SK-N-SH treated with all-trans-retinoic acid at 6 μM for 48 hours (cell line): Measurements from ENCODE around the gene KRT23.

ENCODE experiments used
- ESRRG ChIP-seq: fragments of 250-450 bp; sonication (Bioruptor Pico); IDR thresholded peaks from 2 replicates; pipeline ENCODE4 v1.6.1; 2021; ENCODE audit warnings: mild to moderate bottlenecking
- ISL1 ChIP-seq: fragments of 250-450 bp; sonication (Bioruptor Pico); IDR thresholded peaks from 2 replicates; pipeline ENCODE4 v2.1.2; 2022; ENCODE audit warnings: mild to moderate bottlenecking, moderate library complexity
- PPARA ChIP-seq: fragments of 250-450 bp; sonication (Bioruptor Pico); IDR thresholded peaks from 2 replicates; pipeline ENCODE4 v1.5.0; 2020; ENCODE audit warnings: mild to moderate bottlenecking, borderline replicate concordance
- RARB ChIP-seq: fragments of 250-450 bp; sonication (Bioruptor Pico); IDR thresholded peaks from 2 replicates; pipeline ENCODE4 v1.8.0; 2021; ENCODE audit warnings: mild to moderate bottlenecking, moderate library complexity
- SNAI2 ChIP-seq: fragments of 250-450 bp; sonication (Bioruptor Pico); IDR thresholded peaks from 2 replicates; pipeline ENCODE4 v1.5.0; 2020; ENCODE audit warnings: mild to moderate bottlenecking, moderate library complexity
- ZFP3 ChIP-seq: fragments of 250-450 bp; sonication (Bioruptor Pico); IDR thresholded peaks from 2 replicates; pipeline ENCODE4 v1.5.0; 2020; ENCODE audit warnings: mild to moderate bottlenecking, moderate library complexity
- ZFP30 ChIP-seq: fragments of 450-650 bp; formaldehyde crosslinking; IDR thresholded peaks from 2 replicates; pipeline ENCODE4 v1.5.0; 2022; ENCODE audit warnings: mild to moderate bottlenecking, moderate library complexity
- ZNF565 ChIP-seq: fragments of 450-650 bp; formaldehyde crosslinking; conservative IDR thresholded peaks from 2 replicates; pipeline ENCODE4 v1.5.0; 2020; ENCODE audit warnings: low read depth, mild to moderate bottlenecking, moderate library complexity
- TF ChIP-seq, protein P1 (sequence below): fragments of 250-450 bp; sonication (Bioruptor Pico); IDR thresholded peaks from 2 replicates; pipeline ENCODE4 v1.8.0; 2020; ENCODE audit warnings: mild to moderate bottlenecking, moderate library complexity, borderline replicate concordance
- TF ChIP-seq, protein P2 (sequence below): fragments of 250-450 bp; sonication (Bioruptor Pico); IDR thresholded peaks from 2 replicates; pipeline ENCODE4 v1.8.0; 2021; ENCODE audit warnings: low read depth, mild to moderate bottlenecking, moderate library complexity, borderline replicate concordance

GRCh38 chr17:40883626-40884334 lies 53.7 kb downstream of the KRT23 start:
- TF ChIP-seq ZFP3 (CRISPR knock-in tag) (no peak), ISL1 (no peak), SNAI2 (CRISPR knock-in tag) (no peak), ESRRG (CRISPR knock-in tag) (no peak), ZNF565 (CRISPR knock-in tag) (no peak), RARB (CRISPR knock-in tag) (no peak), ZFP30 (no peak), PPARA (CRISPR knock-in tag) (no peak)
- TF ChIP-seq, protein P1, sequence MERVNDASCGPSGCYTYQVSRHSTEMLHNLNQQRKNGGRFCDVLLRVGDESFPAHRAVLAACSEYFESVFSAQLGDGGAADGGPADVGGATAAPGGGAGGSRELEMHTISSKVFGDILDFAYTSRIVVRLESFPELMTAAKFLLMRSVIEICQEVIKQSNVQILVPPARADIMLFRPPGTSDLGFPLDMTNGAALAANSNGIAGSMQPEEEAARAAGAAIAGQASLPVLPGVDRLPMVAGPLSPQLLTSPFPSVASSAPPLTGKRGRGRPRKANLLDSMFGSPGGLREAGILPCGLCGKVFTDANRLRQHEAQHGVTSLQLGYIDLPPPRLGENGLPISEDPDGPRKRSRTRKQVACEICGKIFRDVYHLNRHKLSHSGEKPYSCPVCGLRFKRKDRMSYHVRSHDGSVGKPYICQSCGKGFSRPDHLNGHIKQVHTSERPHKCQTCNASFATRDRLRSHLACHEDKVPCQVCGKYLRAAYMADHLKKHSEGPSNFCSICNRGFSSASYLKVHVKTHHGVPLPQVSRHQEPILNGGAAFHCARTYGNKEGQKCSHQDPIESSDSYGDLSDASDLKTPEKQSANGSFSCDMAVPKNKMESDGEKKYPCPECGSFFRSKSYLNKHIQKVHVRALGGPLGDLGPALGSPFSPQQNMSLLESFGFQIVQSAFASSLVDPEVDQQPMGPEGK: no peak
- TF ChIP-seq, protein P2, sequence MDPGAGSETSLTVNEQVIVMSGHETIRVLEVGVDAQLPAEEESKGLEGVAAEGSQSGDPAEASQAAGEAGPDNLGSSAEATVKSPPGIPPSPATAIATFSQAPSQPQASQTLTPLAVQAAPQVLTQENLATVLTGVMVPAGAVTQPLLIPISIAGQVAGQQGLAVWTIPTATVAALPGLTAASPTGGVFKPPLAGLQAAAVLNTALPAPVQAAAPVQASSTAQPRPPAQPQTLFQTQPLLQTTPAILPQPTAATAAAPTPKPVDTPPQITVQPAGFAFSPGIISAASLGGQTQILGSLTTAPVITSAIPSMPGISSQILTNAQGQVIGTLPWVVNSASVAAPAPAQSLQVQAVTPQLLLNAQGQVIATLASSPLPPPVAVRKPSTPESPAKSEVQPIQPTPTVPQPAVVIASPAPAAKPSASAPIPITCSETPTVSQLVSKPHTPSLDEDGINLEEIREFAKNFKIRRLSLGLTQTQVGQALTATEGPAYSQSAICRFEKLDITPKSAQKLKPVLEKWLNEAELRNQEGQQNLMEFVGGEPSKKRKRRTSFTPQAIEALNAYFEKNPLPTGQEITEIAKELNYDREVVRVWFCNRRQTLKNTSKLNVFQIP: no peak
